ENCODE data around the gene KCND2. TPM values are rescaled to one million over a fixed set of nuclear protein-coding genes. Genes with fewer than 3 reads are reported as not detected.

The KCND2 gene
- total RNA-seq, 4 donors from 2014 or later, result 0.96 to 3.8 (median 1.7) TPM

GRCh38 chr7:120709252-120709971, 436.4 kb downstream of the KCND2 start:
- no peak for TF ChIP-seq CTCF (IDR thresholded peaks at IDR 0.05)
- DNase-seq (ENCODE audit: low spot score), result no peak

DNA sequence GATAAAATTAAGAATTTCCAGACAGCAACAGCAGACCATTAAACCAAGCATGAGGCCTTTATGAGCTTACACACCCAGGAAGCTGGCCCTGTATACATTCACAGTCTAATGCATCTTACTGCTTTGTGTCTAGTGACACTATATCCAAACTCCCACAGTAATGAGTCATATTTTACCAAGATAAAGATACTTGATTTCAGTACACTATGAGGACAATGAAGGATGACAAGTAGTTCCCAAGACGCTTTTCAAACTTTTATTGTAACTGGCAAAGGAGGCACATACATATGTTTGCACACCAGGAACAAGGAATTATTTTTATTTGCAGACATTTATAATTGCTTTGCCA, 437.0 kb downstream of the KCND2 start:
- TF ChIP-seq CTCF (IDR thresholded peaks at IDR 0.05), result no peak
- no peak for DNase-seq (ENCODE audit: low spot score)
- ATAC-seq (ENCODE audit: low FRiP score), result no peak

More at GRCh38 chr7:120709252-120709971, 436.4 kb downstream of the KCND2 start:
- ATAC-seq (ENCODE audit: low FRiP score), result no peak

DNA sequence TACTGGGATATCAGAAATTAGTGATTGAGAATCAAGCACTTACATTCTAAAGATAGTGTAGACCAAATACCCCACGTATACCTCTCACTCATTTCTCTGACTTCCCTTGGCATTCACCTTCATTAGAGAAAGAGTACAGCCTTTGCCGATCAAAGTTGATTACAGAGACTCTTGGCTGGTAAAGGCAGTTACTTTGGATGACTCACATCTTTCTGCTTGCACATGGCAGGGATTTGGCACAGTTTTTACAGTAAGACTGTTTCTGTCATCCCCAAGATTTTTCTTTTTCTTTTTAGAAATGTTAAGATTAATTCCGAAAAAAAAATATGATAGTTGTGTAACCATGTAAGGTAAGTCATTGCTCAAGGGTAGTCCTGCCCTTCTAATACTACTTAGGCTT, 442.0 kb downstream of the KCND2 start:
- no peak for TF ChIP-seq CTCF (IDR thresholded peaks at IDR 0.05)
- peak; percentile 78 for ATAC-seq (ENCODE audit: low FRiP score)
- DNase-seq (ENCODE audit: low spot score), result no peak

DNA sequence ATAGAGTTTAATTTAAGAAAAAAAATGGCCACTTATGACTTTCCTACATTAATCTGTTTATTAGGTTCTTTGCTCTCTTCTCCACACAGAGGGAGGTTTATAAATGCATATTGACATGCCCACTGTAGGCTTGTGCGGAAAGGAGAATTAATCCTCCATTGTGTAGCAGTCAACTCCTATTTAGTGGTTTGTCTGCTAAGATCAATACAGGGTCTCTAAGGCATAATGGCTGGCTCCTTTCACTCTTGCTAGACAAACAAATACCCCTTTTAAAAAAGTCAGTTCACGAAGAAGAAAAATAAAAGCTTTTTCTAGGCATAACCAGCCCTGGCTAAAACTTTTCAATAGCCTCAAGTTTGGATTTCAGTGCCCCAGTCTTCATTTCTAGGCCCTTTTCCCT, 443.3 kb downstream of the KCND2 start:
- TF ChIP-seq CTCF (IDR thresholded peaks at IDR 0.05), result no peak
- no peak for ATAC-seq (ENCODE audit: low FRiP score)
- no peak for DNase-seq (ENCODE audit: low spot score)

GRCh38 chr7:120717166-120717565, 444.2 kb downstream of the KCND2 start:
- no peak for TF ChIP-seq CTCF (IDR thresholded peaks at IDR 0.05)
- no peak for ATAC-seq (ENCODE audit: low FRiP score)
- DNase-seq (ENCODE audit: low spot score), result no peak

GRCh38 chr7:120718361-120718760, 445.4 kb downstream of the KCND2 start:
- ATAC-seq (ENCODE audit: low FRiP score), result no peak
- no peak for DNase-seq (ENCODE audit: low spot score)
- no peak for TF ChIP-seq CTCF (IDR thresholded peaks at IDR 0.05)

GRCh38 chr7:120720317-120720716, 447.3 kb downstream of the KCND2 start:
- no peak for ATAC-seq (ENCODE audit: low FRiP score)
- DNase-seq (ENCODE audit: low spot score), result no peak
- TF ChIP-seq CTCF (IDR thresholded peaks at IDR 0.05), result no peak
